Type B pancreatic cell (in vitro differentiated cells): ENCODE results near the gene CYP4F12. TPM values are rescaled to one million over a fixed set of nuclear protein-coding genes. Genes with fewer than 3 reads are reported as not detected.
"Not testable (repeated sequence)": the region's sequence is repeated elsewhere in the genome, so short reads cannot be mapped to it uniquely, and the experiment has no call there.

ENCODE experiments used
- DNase-seq: peaks from one replicate; pipeline ENCODE4 v3.0.0; 2021; ENCODE audit warnings: mixed read lengths; ENCODE audit not compliant: unreplicated experiment; ENCODE audit errors: extremely low spot score
- H3K27ac Mint-ChIP-seq: 2 replicates; pipeline ENCODE4 v1.8.0; 2021; ENCODE audit warnings: mild to moderate bottlenecking, mixed read lengths
- H3K27me3 Mint-ChIP-seq: 2 replicates; pipeline ENCODE4 v1.8.0; 2021; ENCODE audit warnings: mixed read lengths
- H3K36me3 Mint-ChIP-seq: 2 replicates; pipeline ENCODE4 v1.8.0; 2021; ENCODE audit warnings: mixed read lengths
- H3K4me1 Mint-ChIP-seq: one replicate; pipeline ENCODE4 v1.8.0; 2021; ENCODE audit warnings: mixed read lengths; ENCODE audit not compliant: unreplicated experiment
- H3K4me3 Mint-ChIP-seq: 2 replicates; pipeline ENCODE4 v1.8.0; 2021; ENCODE audit warnings: mild to moderate bottlenecking, mixed read lengths
- H3K9me3 Mint-ChIP-seq: 2 replicates; pipeline ENCODE4 v1.8.0; 2021; ENCODE audit warnings: mixed read lengths
- CTCF ChIP-seq: fragments of 200-600 bp; sonication (generic); conservative IDR thresholded peaks from 2 replicates; pipeline ENCODE4 v1.5.0; 2021; ENCODE audit warnings: antibody characterized with exemption, mild to moderate bottlenecking
- total RNA-seq: library from RNA; stranded (reverse); gene quantifications from 2 replicates; pipeline ENCODE4 v1.2.1, GENCODE V29; 2021; ENCODE audit warnings: low replicate concordance

Gene CYP4F12
- total RNA-seq, 1 donor from 2014 or later: 1.2 TPM

GRCh38 chr19:15643387-15643786 lies 29.5 kb upstream of the CYP4F12 start:
- peaks cover 23% of the 10 kb centered on the region for H3K9me3 Mint-ChIP-seq
- no peak for DNase-seq
- H3K4me3 Mint-ChIP-seq: no peak overlapping the region
- H3K36me3 Mint-ChIP-seq: no peaks in the 10 kb centered on the region
- no peak for TF ChIP-seq CTCF
- no peaks in the 10 kb centered on the region for H3K4me1 Mint-ChIP-seq
- no peaks in the 10 kb centered on the region for H3K27me3 Mint-ChIP-seq
- no peak overlapping the region for H3K27ac Mint-ChIP-seq

GRCh38 chr19:15644066-15644741 lies 28.7 kb upstream of the CYP4F12 start:
- Mint-ChIP-seq H3K27ac (no peak overlapping the region), H3K9me3 (peaks cover 24% of the 10 kb centered on the region)
- no peak for TF ChIP-seq CTCF

GRCh38 chr19:15644816-15645215 lies 28.1 kb upstream of the CYP4F12 start:
- no peaks in the 10 kb centered on the region for H3K36me3 Mint-ChIP-seq
- H3K27ac Mint-ChIP-seq: no peak overlapping the region
- no peak for TF ChIP-seq CTCF
- H3K27me3 Mint-ChIP-seq: no peaks in the 10 kb centered on the region
- no peak for DNase-seq
- H3K9me3 Mint-ChIP-seq: peaks cover 28% of the 10 kb centered on the region
- no peak overlapping the region for H3K4me3 Mint-ChIP-seq
- H3K4me1 Mint-ChIP-seq: no peaks in the 10 kb centered on the region

More at GRCh38 chr19:15644066-15644741, 28.7 kb upstream of the CYP4F12 start:
- H3K27me3 Mint-ChIP-seq: no peaks in the 10 kb centered on the region
- no peaks in the 10 kb centered on the region for H3K4me1 Mint-ChIP-seq
- no peak for DNase-seq
- no peak overlapping the region for H3K4me3 Mint-ChIP-seq
- H3K36me3 Mint-ChIP-seq: no peaks in the 10 kb centered on the region

- Mint-ChIP-seq H3K27ac (no peak overlapping the region), H3K4me3 (no peak overlapping the region), H3K4me1 (no peaks in the 10 kb centered on the region), H3K27me3 (no peaks in the 10 kb centered on the region), H3K9me3 (peaks cover 25% of the 10 kb centered on the region), H3K36me3 (no peaks in the 10 kb centered on the region)
- TF ChIP-seq CTCF: no peak
- no peak for DNase-seq
Observed at GRCh38 chr19:15649526-15649925, 23.4 kb upstream of the CYP4F12 start.

- H3K4me1 Mint-ChIP-seq, H3K27me3 Mint-ChIP-seq, H3K36me3 Mint-ChIP-seq, H3K4me3 Mint-ChIP-seq, H3K27ac Mint-ChIP-seq, DNase-seq: not testable (repeated sequence)
- H3K9me3 Mint-ChIP-seq: peaks cover 20% of the 10 kb centered on the region
Observed at GRCh38 chr19:15650123-15650522, 22.8 kb upstream of the CYP4F12 start.

- no peak overlapping the region for H3K4me3 Mint-ChIP-seq
- no peaks in the 10 kb centered on the region for H3K27me3 Mint-ChIP-seq
- no peaks in the 10 kb centered on the region for H3K36me3 Mint-ChIP-seq
- TF ChIP-seq CTCF: no peak
- peaks cover 12% of the 10 kb centered on the region for H3K9me3 Mint-ChIP-seq
- no peak for DNase-seq
- no peaks in the 10 kb centered on the region for H3K4me1 Mint-ChIP-seq
- no peak overlapping the region for H3K27ac Mint-ChIP-seq
Observed at GRCh38 chr19:15651791-15652190, 21.1 kb upstream of the CYP4F12 start.
